ENCODE results near the gene USP12.

Gene USP12

DNA sequence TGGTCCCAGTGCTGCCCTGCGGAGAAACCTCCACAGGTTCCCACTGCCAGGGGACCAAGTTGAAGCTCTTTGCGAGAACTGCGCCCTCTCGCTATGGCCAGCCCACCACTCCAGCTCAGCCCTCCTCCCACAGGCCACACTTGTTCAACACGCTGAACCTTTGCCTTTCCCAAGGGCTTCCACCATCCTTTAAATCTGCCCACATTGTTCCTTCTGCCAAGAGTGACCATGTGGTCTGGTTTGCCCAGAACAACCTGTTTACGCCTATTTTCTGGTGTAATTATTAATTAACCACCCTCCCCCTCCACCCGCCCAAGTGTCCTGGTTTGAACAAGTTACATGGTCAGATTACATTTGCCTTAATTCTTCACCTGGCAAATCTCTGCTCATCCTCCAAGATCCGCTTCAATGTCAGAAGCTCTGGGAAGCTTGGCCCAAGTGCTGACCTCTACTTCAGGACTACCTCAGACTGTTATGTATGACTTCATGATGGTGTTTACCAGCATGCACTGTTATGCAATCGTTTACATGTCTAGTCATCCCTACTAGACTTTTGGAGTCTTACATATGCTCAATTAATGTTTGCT, 12.0 kb upstream of the USP12 start:
- DNase-seq (ENCODE audit: low read depth in 4 of 4, low spot score in 1 of 4), result no peak

DNA sequence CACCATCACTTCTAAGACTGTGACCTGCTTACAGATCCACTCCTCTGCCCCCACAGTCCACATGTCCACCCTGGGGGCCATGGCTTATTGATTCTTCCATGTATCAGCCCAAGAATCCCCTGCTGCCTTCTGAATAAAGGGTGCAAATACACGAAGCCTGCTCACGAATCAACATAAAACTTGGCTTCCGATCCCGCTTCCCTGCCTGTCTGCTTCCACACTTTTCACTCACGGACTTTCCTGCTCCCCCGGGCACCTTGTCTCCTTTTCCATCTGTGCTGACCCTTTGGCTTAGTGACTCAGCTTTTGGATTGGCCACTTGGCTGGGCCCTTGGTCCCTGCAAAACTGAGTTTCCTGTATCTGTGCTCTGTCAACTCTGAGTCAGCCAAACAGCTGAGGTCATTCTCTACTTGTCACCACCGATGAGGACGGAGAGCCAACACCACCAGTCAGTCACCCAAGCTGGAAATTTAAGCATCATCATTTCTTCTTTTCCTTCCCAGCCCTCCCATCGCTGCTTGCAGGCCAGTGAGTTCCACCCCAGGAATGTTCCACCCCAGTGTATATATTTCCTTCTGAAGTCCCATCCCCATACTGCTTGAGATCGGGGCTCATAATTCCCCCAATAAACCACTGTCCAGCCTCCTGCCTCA, 11.4 kb upstream of the USP12 start:
- DNase-seq (ENCODE audit: low read depth in 4 of 4, low spot score in 1 of 4), result no peak

DNA sequence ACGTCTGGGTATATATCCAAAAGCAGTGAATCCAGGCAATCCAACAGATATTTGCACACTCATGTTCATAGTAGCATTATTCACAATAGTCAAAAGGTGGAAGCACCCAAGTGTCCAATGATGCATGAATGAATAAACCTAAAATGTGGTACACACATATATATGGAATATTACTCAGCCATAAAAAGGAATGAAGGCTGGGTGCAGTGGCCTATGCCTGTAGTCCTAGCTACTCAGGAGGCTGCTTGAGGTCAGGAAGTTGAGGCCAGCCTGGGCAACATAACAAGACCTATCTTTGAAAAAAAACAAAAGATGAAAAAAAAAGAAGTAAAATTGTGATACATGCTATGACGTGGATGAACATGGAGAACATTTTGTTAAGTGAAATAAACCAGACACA, 10.4 kb upstream of the USP12 start:
- no peak for DNase-seq (ENCODE audit: low read depth in 4 of 4, low spot score in 1 of 4)

DNA sequence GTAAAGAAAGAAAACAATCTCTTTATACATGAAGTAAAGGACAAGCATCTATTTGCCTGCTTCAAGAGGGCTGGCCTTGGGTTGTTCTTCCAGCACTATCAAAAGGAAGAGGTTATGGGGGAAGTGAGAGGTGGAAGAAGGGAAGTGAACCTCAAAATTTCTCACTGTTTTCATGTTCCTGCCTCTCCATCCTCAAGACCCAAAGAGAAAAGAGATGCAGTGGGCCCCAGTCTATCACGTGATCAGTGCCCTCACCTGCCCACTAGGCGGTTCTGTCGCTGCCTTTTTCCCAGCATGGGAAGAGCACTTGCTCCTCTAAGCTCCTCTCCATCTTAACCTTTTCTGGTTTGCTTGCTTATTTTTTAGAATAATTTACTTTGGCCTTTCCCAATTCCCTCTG, 6.2 kb upstream of the USP12 start:
- DNase-seq (ENCODE audit: low read depth in 4 of 4, low spot score in 1 of 4), result no peak

DNA sequence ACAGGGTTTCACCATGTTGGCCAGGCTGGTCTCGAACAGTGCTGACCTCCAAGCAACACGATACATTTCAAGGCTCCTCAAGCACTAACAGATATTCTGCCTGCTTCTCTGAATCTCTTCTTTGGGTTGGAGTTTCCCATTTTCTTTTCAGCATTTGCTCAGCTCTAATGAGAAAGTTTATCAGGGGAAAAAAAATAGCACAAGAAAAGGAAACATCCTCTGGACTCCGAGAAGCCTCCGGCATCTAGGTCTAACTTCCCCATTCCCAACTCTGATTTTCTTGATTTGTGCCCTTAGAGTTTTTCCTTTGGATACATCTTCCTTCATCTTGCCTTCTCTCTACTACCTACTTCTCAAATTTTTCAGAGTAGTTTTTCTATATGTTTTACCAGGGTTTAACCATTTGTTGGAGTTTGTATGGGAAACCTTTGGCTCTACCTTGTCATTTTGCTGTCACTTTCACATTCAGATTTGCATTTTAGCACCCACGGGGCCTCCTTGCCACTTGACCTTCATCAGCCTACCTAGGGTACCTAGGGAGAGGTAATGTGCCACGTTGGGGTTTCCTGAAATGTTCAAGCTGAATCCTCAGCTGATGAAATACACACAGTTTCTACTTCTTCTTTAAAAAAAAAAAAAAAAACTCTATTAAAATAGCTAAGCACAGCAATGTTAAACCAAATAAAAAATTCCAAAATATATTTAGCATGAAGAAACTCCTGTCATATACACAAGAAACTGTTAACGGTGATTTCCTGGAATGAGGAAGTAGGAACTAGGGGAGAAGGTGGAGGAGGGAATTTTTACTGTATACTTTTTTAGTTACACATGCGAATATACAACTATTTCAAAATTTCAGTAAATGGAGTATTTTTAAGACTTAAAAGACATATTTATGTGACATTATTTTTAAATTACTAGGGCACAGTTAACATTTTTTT, 5.1 kb upstream of the USP12 start:
- DNase-seq (ENCODE audit: low read depth in 4 of 4, low spot score in 1 of 4), result no peak

DNA sequence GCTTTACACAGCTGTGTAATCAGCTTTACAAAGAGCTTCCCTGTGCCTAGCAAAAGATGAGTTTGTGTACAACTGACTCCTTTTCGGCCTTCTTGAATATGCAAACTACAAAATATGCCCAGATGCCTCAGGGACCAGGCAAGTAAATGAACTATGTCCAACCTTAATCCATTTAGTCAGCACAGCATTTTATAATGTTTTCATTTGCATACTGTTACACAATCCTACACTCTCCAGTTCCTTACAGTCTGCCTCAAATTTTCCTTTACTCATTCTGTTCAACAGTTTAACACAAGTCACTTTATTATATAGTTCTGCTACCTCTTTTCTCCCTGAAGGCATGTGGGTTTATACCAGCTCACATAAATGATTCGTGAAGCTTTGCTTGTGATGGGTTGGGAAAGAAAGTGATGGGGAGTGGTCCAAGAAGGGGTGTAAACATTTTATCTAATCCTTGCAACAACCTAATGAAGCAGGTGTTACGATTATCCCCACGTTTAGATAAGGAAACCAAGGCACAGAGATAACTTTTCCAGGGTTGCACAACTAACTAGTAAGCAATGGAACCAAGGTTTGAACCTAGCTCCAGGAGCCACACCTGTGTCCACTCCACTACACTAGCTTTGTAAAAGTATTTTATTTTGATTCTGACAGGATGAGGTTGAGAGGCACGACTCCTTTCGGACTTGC, 3.3 kb upstream of the USP12 start:
- DNase-seq (ENCODE audit: low read depth in 4 of 4, low spot score in 1 of 4), result no peak

DNA sequence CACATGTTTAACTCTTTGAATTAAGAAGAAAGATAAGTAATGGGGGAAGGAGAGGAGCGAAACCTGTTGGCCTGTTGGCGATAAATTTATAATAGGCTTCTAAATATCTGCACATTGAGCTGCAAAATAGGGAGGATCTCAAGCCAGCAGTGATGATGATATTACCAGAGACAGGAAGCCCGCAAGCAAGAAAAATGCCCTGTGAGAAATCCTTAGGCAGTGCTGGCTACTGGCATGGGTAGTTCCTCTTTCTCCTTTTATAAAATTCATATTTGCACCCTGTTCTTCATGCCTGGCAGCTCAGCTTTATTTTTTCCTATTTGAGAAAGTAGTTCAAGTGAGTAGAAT, 858 bp upstream of the USP12 start:
- DNase-seq (ENCODE audit: low read depth in 4 of 4, low spot score in 1 of 4), result no peak

DNA sequence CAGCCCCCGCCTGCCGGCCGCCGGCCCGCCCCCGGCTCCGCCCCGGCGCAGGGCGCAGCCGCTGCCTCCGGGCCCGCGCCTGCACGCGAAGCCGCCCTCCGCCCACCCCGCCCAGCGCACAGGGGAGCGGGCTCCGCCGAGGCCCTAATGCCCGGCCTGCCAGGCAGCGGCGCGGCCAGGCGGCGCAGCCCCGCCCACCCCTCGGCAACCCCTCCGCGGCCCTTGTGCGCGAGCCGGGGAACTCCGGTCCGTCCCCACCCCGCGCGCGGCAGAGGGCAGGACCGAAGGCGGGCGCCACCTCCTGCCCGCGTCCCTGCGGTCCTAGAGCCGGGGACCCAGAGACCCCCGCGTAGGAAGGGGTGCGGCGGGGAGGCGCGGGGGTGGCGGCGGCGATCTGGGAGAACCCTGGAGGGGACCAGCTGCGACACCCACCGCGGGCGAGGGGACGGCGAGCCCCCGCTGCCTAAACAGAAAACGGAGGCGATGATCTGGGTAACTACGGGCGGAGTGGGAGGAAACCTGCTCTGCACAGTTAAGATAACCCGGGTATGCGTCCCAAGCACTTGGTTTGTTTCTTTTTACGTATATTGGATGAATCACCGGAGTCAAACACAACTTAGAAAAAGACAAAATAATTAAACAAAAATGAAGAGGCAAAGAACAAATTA, 350 bp upstream of the USP12 start:
- peak; percentile 69 to 82 (median 80) for DNase-seq (ENCODE audit: low read depth in 4 of 4, low spot score in 1 of 4)

DNA sequence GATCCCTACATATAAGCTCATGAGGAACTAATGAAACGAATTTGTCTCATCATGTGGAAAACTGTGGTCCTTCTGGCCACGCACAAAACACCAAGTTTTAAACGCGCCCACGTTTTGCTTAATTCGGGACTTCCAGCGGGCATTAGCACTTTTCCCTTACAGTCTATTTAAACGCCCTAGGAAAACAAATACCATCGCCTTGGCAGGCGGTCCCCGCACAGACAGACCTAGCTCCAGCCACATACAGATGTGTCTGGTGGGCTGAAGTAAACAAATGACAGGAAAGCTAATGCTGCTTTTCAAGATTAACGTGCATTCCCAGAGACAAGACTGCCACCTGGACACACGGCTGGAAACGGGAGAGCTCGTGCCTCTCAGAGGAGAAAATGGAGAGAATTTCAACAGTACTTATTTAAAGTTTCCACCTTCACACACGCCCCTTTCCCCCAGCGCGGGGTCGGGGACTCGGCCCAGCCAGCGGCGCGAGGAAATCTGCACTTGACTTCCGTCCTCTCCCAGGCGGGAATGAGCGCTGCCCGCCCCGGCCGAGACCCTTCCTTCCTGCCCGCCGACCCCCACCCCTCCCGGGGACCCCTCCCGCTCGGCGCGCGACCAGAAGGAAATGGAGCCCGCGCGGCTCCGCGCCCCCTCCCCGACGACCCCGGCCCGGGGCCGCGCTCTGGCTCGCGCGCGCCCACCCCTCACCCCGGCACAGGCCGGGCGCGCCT, 931 bp downstream of the USP12 start:
- DNase-seq (ENCODE audit: low read depth in 4 of 4, low spot score in 1 of 4), result peak; percentile 11 to 28 (median 14)

DNA sequence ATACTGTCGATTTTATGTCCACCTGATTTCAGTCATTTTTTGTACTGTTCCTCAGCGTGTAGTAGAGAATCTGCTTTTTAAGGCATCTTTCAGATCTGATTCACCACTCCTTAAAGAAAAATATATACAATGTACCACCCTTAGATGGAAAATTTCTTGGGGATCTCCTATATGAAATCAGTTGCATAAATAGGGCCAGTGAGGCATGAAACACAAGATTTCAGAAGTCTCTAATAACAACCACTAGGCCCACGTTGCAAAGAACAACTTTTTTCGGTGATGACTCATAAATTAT, 1.4 kb downstream of the USP12 start:
- DNase-seq (ENCODE audit: low read depth in 4 of 4, low spot score in 1 of 4), result no peak

DNA sequence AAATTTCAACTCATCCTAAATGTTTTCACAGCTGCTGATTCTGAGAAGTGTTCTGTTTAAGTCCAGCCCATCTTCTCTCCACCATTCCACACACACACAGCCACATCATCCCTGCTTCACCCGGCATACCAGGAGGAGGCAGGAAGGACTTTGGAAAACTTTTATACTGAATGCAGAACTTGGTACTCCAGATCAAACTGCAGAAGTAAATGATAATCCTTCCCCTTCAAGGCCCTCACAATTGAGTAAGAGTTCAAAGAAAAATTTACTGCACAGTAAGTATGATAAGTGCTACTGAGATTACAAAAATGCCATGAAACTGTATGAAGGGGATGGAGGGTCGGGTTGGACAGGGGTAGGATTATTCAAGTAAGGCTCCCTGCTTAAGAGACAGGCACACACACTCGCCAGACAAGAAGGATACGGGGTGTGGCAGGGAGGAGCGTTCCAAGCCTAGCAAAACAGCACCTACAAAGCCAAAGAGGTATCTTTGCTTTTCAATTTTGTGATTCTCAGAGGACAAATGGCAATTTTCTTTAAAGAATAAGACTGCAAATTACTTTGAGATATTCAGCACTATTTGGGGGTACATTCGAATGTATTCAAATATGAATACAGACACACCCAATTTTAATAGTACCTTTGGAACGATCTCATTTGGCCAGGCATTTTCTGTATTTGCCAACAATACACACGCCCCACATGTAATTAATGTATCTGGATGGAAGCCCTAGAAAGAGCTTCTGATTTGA, 2.5 kb downstream of the USP12 start:
- no peak for DNase-seq (ENCODE audit: low read depth in 4 of 4, low spot score in 1 of 4)

DNA sequence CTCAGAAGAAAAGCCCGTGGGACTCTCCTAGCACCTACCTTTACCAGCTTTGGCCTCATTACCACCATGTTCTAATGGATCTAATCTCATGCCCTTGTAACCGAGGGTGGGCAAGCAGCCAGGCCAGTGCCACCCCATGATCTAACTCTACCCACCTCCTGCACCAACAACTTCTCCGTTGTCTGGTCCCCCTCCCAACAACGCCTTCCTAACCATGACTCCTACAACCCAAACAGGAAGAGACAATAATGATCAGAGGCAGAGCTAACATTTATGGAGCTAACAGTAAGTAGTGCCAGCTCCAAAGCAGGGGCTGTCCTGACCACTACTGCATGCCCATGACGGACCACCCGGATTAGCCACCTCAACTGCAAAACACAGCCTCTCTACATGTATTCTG, 3.5 kb downstream of the USP12 start:
- no peak for DNase-seq (ENCODE audit: low read depth in 4 of 4, low spot score in 1 of 4)

DNA sequence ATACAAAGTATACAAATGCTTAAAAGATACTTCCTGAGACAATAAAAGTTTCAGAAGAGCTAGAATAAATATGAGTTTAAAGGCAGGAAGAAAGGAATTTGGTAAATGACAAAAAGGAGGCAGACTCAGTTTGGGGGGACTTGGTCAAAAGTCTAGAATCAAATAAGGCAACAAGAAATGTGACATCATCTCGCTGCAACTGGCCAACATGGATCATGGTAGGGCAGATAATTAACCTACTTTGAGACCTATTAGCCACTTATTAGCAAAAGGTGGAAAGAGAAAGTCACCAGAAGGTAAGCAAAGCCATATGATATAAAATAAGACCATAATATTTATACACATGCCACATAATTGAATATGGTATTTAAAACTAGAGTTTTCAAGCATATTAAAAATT, 5.3 kb downstream of the USP12 start:
- no peak for DNase-seq (ENCODE audit: low read depth in 4 of 4, low spot score in 1 of 4)

DNA sequence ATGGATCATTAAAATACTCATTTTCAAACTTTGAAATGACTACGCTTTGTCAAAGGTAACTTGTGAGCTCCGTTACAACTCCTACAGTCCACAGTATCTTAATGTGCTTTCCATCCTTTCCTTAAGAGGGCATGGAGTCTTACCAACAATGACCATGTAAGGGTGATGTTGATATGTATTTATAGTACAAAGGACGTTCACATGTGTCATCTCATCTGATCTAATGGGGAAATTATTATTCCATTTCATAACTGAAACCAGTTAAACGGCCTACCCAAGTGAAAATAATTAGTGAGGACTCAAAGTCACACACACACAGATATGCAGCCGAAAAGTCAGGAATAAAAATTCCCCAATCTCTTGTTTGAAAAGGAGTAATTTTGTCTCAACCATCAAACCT, 9.6 kb downstream of the USP12 start:
- no peak for DNase-seq (ENCODE audit: low read depth in 4 of 4, low spot score in 1 of 4)

DNA sequence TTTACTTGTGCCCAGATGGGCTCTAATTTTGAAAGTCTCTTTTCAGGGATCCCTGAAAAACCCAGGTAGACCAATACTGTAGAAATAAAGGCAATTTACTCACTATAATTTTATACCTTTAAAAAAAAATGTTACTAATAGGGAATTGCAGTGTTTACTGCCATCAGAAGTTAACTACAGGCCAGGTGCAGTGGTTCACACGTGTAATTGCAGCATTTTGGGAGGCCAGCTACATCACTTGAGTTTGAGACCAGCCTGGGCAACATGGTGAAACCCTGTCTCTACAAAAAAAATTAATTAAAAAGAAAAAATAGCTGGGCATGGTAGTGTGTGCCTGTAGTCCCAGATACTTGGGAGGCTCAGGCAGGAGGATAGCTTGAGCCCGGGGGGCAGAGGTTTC, 10.2 kb downstream of the USP12 start:
- no peak for DNase-seq (ENCODE audit: low read depth in 4 of 4, low spot score in 1 of 4)

DNA sequence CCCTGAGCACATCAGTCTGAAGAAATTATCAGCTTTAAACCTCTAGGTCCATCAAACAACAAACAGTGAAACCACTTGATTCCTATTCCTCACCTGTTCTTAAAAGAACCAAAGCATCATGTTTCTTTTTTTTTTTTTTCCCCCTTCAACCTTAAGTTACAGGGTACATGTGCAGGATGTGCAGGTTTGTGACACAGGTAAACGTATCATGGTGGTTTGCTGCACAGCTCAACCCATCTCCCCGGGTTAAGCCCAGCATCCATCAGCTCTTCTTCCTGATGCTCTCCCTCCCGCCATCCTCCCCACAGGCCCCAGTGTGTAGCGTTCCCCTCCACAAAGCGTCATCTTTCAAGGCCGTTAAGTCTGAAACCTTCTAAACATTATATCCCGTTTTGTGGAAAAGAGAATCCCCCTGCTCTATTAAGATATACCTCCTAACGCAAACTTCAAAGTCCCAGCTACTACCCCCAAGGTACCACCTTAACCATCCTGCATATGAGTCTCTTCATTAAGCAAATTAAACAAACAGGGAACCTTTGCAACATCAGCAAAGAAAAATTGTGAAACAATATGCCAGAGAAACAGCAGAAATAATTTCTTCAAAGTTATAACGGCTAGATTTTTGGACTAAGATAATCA, 10.8 kb downstream of the USP12 start:
- no peak for DNase-seq (ENCODE audit: low read depth in 4 of 4, low spot score in 1 of 4)

DNA sequence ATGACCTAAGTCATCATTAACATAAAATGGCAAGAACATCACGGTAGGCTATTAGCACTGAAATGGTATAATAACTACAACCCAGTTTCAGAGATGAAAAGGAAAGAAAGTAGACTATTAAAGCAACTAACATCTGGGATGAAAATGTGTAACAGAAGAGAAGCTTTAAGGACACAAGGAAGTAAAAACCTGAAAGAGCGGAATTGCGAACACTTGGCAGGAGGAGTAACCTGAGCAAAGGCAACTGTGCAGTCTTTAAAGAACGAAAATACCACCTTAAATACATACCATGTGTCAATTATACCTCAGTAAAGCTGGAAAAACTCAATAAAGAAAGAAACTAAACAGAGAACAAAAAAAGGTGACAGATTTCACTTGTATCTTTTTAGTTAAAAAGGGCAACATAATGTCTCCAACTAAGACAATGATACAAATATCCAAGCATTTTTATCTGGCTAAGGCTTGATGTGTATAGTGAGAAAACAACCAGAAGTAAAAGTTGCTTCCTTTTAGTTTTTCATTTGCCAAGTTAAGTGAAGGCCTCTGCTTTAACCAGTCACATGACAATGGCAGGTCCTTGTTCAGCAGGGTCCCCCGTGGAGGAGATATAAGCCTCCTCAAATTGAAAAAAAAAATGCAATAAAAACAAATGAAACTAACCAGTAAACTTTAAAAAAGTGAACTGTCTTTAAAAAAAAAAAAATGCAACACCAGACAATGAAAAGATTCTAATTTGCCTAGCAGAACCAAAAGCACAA, 11.6 kb downstream of the USP12 start:
- no peak for DNase-seq (ENCODE audit: low read depth in 4 of 4, low spot score in 1 of 4)

DNA sequence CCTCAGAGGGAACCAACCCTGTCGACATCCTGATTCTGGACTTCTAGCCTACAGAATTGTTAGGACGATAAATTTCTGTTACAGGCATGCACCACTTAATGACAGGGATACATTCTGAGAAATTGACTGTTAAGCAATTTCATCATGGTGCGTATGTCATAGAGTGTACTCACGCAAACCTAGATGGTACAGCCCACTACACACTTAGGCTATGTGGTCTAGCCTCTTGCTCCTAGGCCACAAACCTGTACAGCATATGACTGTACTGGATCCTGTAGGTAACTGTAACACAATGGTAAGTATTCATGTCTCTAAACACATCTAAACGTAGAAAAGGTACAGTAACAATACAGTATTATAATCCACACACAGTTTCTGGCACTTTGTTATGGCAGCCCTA, 13.3 kb downstream of the USP12 start:
- DNase-seq (ENCODE audit: low read depth in 4 of 4, low spot score in 1 of 4), result no peak

Data from stimulated activated CD4-positive, alpha-beta T cell treated with anti-CD3 and anti-CD28 coated beads, Interleukin-1b, Interleukin-23, amount 100 ng/mL, for 24 hours (primary cell).